Tibial nerve (tissue), 4 donors: ENCODE measurements around the gene NBAS. TPM values are rescaled to one million over a fixed set of nuclear protein-coding genes. Genes with fewer than 3 reads are reported as not detected.

Source experiments
- DNase-seq, 2 donors: peaks; one replicate each; pipeline ENCODE4 v3.0.0-alpha.2; 2019; ENCODE audit warnings: low spot score in 2 of 2
- H3K27ac ChIP-seq, 4 donors: fragments of 200-600 bp; sonication (generic) in 3 of 4; one replicate each; pipeline ENCODE4 v1.5.1; 2017 to 2019; ENCODE audit warnings: mild to moderate bottlenecking in 1 of 4
- H3K27me3 ChIP-seq, 2 donors: fragments of 200-600 bp; sonication (generic) in 1 of 2; one replicate each; pipeline versions ENCODE4 v1.5.1 to v1.6.0; 2017 to 2019
- H3K36me3 ChIP-seq, 3 donors: fragments of 200-600 bp; sonication (generic); one replicate each; pipeline ENCODE4 v1.5.1; 2018 to 2019
- H3K4me1 ChIP-seq, 4 donors: fragments of 200-600 bp; sonication (generic) in 3 of 4; one replicate each; pipeline ENCODE4 v1.5.1; 2017 to 2019
- H3K4me3 ChIP-seq, 4 donors: fragments of 200-600 bp; sonication (generic) in 3 of 4; one replicate each; pipeline ENCODE4 v1.5.1; 2017 to 2019; ENCODE audit warnings: mild to moderate bottlenecking in 1 of 4, moderate library complexity in 1 of 4
- H3K9me3 ChIP-seq, 4 donors: fragments of 200-600 bp; sonication (generic) in 3 of 4; one replicate each; pipeline ENCODE4 v1.5.1; 2017 to 2019
- CTCF ChIP-seq, 5 experiments: fragments of 200-600 bp in 3 of 5; fragments of 450-650 bp in 2 of 5; sonication (generic) in 3 of 5; IDR thresholded peaks; one replicate each; pipeline ENCODE4 v1.5.1; 2016 to 2019; ENCODE audit warnings: antibody characterized with exemption in 5 of 5, mild to moderate bottlenecking in 3 of 5, moderate library complexity in 2 of 5
- EP300 ChIP-seq, 2 donors: sonication (generic); formaldehyde crosslinking; IDR thresholded peaks; one replicate each; pipeline ENCODE4 v1.6.1; 2017; ENCODE audit warnings: antibody characterized with exemption in 2 of 2, mild to moderate bottlenecking in 1 of 2
- POLR2A ChIP-seq, 2 donors: fragments of 450-650 bp; IDR thresholded peaks; one replicate each; pipeline ENCODE4 v1.6.1; 2017; ENCODE audit warnings: antibody characterized with exemption in 2 of 2, mild to moderate bottlenecking in 2 of 2, moderate library complexity in 2 of 2
- WGBS, 2 donors: methylation state at CpG; one replicate each; pipeline ENCODE4 v1.1.5; 2018; 5-methylcytosine and 5-hydroxymethylcytosine counted together
- total RNA-seq, 4 donors: library from RNA; depleted of rRNA; stranded (reverse); fragments of >200 nt; gene quantifications; one replicate each; pipeline ENCODE4 v1.1.0, GENCODE V29; 2016

Gene NBAS
- total RNA-seq, 4 donors from 2014 or later: 49.0 to 59.1 (median 55.1) TPM

- no peak for DNase-seq
- H3K36me3 ChIP-seq: peaks cover 4 to 100% (median 42%) of the 10 kb centered on the region in 3 donors
- H3K27me3 ChIP-seq: no peaks in the 10 kb centered on the region
- H3K9me3 ChIP-seq: no peaks in the 10 kb centered on the region
- TF ChIP-seq POLR2A (IDR thresholded peaks at IDR 0.05): no peak
- no peak for TF ChIP-seq CTCF (IDR thresholded peaks at IDR 0.05)
- TF ChIP-seq EP300 (IDR thresholded peaks at IDR 0.05): no peak
- WGBS, 2 donors: 93 to 96% methylated on average over 3 of the region's 3 CpGs
- no peak overlapping the region for H3K4me3 ChIP-seq
- no peaks in the 10 kb centered on the region for H3K4me1 ChIP-seq
- no peak overlapping the region for H3K27ac ChIP-seq
Measured at GRCh38 chr2:15603044-15603765, 42.1 kb upstream of the NBAS start.

GRCh38 chr2:15602393-15602792 is 41.3 kb upstream of the NBAS start:
- Histone ChIP-seq H3K36me3 (peaks cover 4 to 99% (median 46%) of the 10 kb centered on the region in 3 donors), H3K27ac (no peak overlapping the region), H3K9me3 (no peaks in the 10 kb centered on the region), H3K4me1 (no peaks in the 10 kb centered on the region), H3K4me3 (no peak overlapping the region), H3K27me3 (no peaks in the 10 kb centered on the region)
- 85 to 90% methylated on average over 8 of the region's 8 CpGs for WGBS, 2 donors
- DNase-seq: no peak
- TF ChIP-seq EP300 (IDR thresholded peaks at IDR 0.05) (no peak), CTCF (IDR thresholded peaks at IDR 0.05) (no peak), POLR2A (IDR thresholded peaks at IDR 0.05) (no peak)

DNA sequence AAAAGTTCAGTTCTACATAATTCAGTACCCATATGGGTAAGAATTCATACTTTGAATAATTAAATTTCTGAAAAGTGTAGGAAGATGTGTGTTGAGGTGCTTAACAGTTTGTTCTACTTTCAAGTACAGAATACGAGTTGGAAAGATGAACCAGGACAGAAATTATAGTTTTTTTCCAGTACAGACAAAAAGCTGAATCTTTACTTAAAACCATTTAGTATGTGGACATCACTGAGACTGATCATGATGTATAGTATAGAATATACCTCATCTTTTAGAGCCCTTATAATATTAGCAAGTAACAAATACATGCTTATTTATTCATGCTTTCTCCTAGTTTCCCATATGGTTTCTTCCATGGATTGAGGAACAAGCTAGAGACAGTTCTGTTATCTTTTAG is 40.5 kb upstream of the NBAS start:
- 96 to 98% methylated on average over 1 of the region's 1 CpG for WGBS, 2 donors
- Histone ChIP-seq H3K9me3 (no peaks in the 10 kb centered on the region), H3K4me3 (no peak overlapping the region), H3K4me1 (no peaks in the 10 kb centered on the region), H3K27ac (no peak overlapping the region), H3K27me3 (no peaks in the 10 kb centered on the region), H3K36me3 (peaks cover 4 to 99% (median 46%) of the 10 kb centered on the region in 3 donors)
- DNase-seq: no peak
- TF ChIP-seq POLR2A (IDR thresholded peaks at IDR 0.05) (no peak), CTCF (IDR thresholded peaks at IDR 0.05) (no peak), EP300 (IDR thresholded peaks at IDR 0.05) (no peak)

DNA sequence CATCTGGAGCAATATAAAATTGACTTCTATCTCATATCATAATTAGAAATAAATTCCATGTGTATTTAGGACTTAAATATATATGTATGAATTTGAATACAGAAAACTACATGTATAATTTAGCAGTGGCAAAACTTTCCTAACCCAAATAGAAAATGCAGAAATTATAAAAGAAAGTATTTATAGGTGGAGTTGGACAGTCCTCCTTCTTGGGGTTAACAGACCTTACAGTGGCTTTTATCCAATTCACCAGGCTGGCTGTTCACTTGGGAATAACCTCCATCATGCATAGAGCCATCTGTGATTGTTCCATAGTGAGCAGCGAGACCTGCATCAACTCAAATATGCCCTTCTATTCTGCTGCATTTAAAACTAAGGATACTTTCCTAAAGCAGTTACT is 38.9 kb upstream of the NBAS start:
- 92 to 97% methylated on average over 1 of the region's 1 CpG for WGBS, 2 donors
- H3K9me3 ChIP-seq: no peaks in the 10 kb centered on the region
- peaks cover 4 to 94% (median 37%) of the 10 kb centered on the region in 3 donors for H3K36me3 ChIP-seq
- H3K27ac ChIP-seq: no peak overlapping the region
- no peak for DNase-seq
- no peaks in the 10 kb centered on the region for H3K27me3 ChIP-seq
- no peak overlapping the region for H3K4me3 ChIP-seq
- TF ChIP-seq POLR2A (IDR thresholded peaks at IDR 0.05) (no peak), CTCF (IDR thresholded peaks at IDR 0.05) (no peak), EP300 (IDR thresholded peaks at IDR 0.05) (no peak)
- H3K4me1 ChIP-seq: no peaks in the 10 kb centered on the region

- H3K27ac ChIP-seq: no peak overlapping the region
- DNase-seq: no peak
- 74 to 77% methylated on average over 4 of the region's 4 CpGs for WGBS, 2 donors
- H3K27me3 ChIP-seq: no peaks in the 10 kb centered on the region
- H3K4me1 ChIP-seq: peaks cover 0 to 26% (median 6%) of the 10 kb centered on the region in 4 donors
- no peak for TF ChIP-seq EP300 (IDR thresholded peaks at IDR 0.05)
- TF ChIP-seq POLR2A (IDR thresholded peaks at IDR 0.05): no peak
- no peak for TF ChIP-seq CTCF (IDR thresholded peaks at IDR 0.05)
- H3K36me3 ChIP-seq: peaks cover 0 to 64% (median 15%) of the 10 kb centered on the region in 3 donors
- no peak overlapping the region for H3K4me3 ChIP-seq
- H3K9me3 ChIP-seq: no peaks in the 10 kb centered on the region
Measured at GRCh38 chr2:15596968-15597367, 35.8 kb upstream of the NBAS start.
